H1 (cell line): ENCODE results near the gene ZSWIM4. TPM values are rescaled to one million over a fixed set of nuclear protein-coding genes. Genes with fewer than 3 reads are reported as not detected.
"Not testable (repeated sequence)": the region's sequence is repeated elsewhere in the genome, so short reads cannot be mapped to it uniquely, and the experiment has no call there.

Experiments
- CTCF ChIA-PET: fragments of 300-600 bp; sonication (Branson Sonifier 250); formaldehyde crosslinking; loops from one replicate; lab custom pipeline; 2021; ENCODE audit not compliant: partially characterized antibody; lab: Charles Lee
- POLR2A ChIA-PET: fragments of 300-600 bp; sonication (Branson Sonifier 250); formaldehyde crosslinking; loops from one replicate; lab custom pipeline; 2021; ENCODE audit warnings: inconsistent platforms; ENCODE audit not compliant: partially characterized antibody; lab: Charles Lee
- DNase-seq, 2 experiments: peaks; one replicate each; pipeline versions ENCODE4 v3.0.0 to v3.0.0-alpha.2; 2010 to 2022; ENCODE audit warnings: low spot score in 2 of 2, low read depth in 1 of 2, mixed read lengths in 1 of 2
- FAIRE-seq: peaks from 2 replicates; lab custom pipeline; 2011; peaks lifted over from hg19 to GRCh38; lab: Jason Lieb, UNC
- H2AFZ ChIP-seq: 2 replicates; pipeline ENCODE4 v1.8.1; 2012; ENCODE audit warnings: low read length, inconsistent platforms
- H2AK5ac ChIP-seq: 2 replicates; pipeline ENCODE4 v1.6.1; 2013; ENCODE audit warnings: low read depth, low read length
- H2BK120ac ChIP-seq: replicated peaks from 2 replicates; pipeline ENCODE3; 2013; ENCODE audit warnings: low read depth, low read length, inconsistent platforms
- H2BK12ac ChIP-seq: 2 replicates; pipeline ENCODE4 v1.6.1; 2013; ENCODE audit warnings: low read depth, low read length
- H2BK15ac ChIP-seq: 2 replicates; pipeline ENCODE4 v1.6.1; 2013; ENCODE audit warnings: low read length
- H2BK20ac ChIP-seq: 2 replicates; pipeline ENCODE4 v1.6.1; 2013; ENCODE audit warnings: low read length
- H2BK5ac ChIP-seq: 2 replicates; pipeline ENCODE4 v1.6.1; 2013; ENCODE audit warnings: low read depth, low read length
- H3K14ac ChIP-seq: 2 replicates; pipeline ENCODE4 v1.6.1; 2013; ENCODE audit warnings: inconsistent platforms; ENCODE audit not compliant: insufficient read length
- H3K18ac ChIP-seq: 2 replicates; pipeline ENCODE4 v1.6.1; 2013; ENCODE audit warnings: low read length; ENCODE audit errors: extremely low read depth
- H3K23ac ChIP-seq: 2 replicates; pipeline ENCODE4 v1.6.1; 2013; ENCODE audit warnings: inconsistent platforms; ENCODE audit not compliant: insufficient read length
- H3K23me2 ChIP-seq: 2 replicates; pipeline ENCODE4 v1.6.1; 2013; ENCODE audit warnings: low read depth, low read length
- H3K27ac ChIP-seq: 2 replicates; pipeline ENCODE4 v1.6.1; 2011; ENCODE audit warnings: low read depth, low read length, inconsistent platforms
- H3K27me3 ChIP-seq, 4 experiments: replicated peaks in 1 of 4; 1 replicate in 1 of 4; 2 replicates in 3 of 4; pipeline versions ENCODE4 v1.6.1 to v1.8.1; 2011 to 2013; ENCODE audit warnings: low read length in 3 of 4, mild to moderate bottlenecking in 3 of 4, inconsistent platforms in 2 of 4, mixed read lengths in 2 of 4, moderate library complexity in 1 of 4; ENCODE audit not compliant: control insufficient read depth in 3 of 4, insufficient read depth in 3 of 4; ENCODE audit errors: extremely low read depth in 1 of 4
- H3K36me3 ChIP-seq, 4 experiments: 2 replicates each; pipeline versions ENCODE4 v1.6.1 to v1.8.1; 2011 to 2013; ENCODE audit warnings: mild to moderate bottlenecking in 4 of 4, low read length in 3 of 4, moderate library complexity in 2 of 4, control low read depth in 1 of 4, inconsistent platforms in 1 of 4; ENCODE audit not compliant: insufficient read depth in 4 of 4, control insufficient read depth in 2 of 4
- H3K4ac ChIP-seq: replicated peaks from 2 replicates; pipeline ENCODE3; 2013; ENCODE audit warnings: low read length, low read depth, mixed read lengths, inconsistent platforms; ENCODE audit not compliant: insufficient read length
- H3K4me1 ChIP-seq, 4 experiments: replicated peaks in 1 of 4; 1 replicate in 1 of 4; 2 replicates in 3 of 4; pipeline versions ENCODE4 v1.6.1 to v1.8.1; 2011 to 2013; ENCODE audit warnings: low read length in 3 of 4, inconsistent platforms in 2 of 4, mixed read lengths in 1 of 4; ENCODE audit not compliant: insufficient read depth in 4 of 4, control insufficient read depth in 3 of 4
- H3K4me2 ChIP-seq, 2 experiments: 2 replicates each; pipeline versions ENCODE4 v1.6.1 to v1.8.1; 2011 to 2013; ENCODE audit warnings: low read depth in 2 of 2, low read length in 2 of 2, control low read depth in 1 of 2, inconsistent platforms in 1 of 2, mild to moderate bottlenecking in 1 of 2; ENCODE audit not compliant: insufficient read depth in 1 of 2
- H3K4me3 ChIP-seq, 4 experiments: fragments of 200-600, 300-600 bp in 1 of 4; sonication (generic), shearing (Covaris generic), sonication (Bioruptor Twin) in 1 of 4; 2 replicates each; pipeline versions ENCODE4 v1.5.1 to v1.8.1; 2011 to 2016; ENCODE audit warnings: low read length in 4 of 4, low read depth in 3 of 4, control low read depth in 2 of 4, inconsistent platforms in 2 of 4, mild to moderate bottlenecking in 2 of 4, mixed read lengths in 1 of 4, moderate library complexity in 1 of 4; ENCODE audit not compliant: insufficient read depth in 2 of 4; ENCODE audit errors: extremely low read depth in 1 of 4
- H3K56ac ChIP-seq: replicated peaks from 2 replicates; pipeline ENCODE3; 2013; ENCODE audit warnings: low read depth, mild to moderate bottlenecking, mixed read lengths, low read length, inconsistent platforms; ENCODE audit not compliant: insufficient read length
- H3K79me1 ChIP-seq: 2 replicates; pipeline ENCODE4 v1.6.1; 2013; ENCODE audit warnings: low read depth, low read length, control low read depth
- H3K79me2 ChIP-seq, 2 experiments: 2 replicates each; pipeline versions ENCODE4 v1.6.1 to v1.8.1; 2012 to 2013; ENCODE audit warnings: low read length in 2 of 2, mild to moderate bottlenecking in 2 of 2, inconsistent platforms in 1 of 2; ENCODE audit not compliant: insufficient read depth in 2 of 2, control insufficient read depth in 1 of 2
- H3K9ac ChIP-seq, 4 experiments: replicated peaks in 1 of 4; 1 replicate in 1 of 4; 2 replicates in 3 of 4; pipeline versions ENCODE4 v1.6.1 to v1.8.1; 2011 to 2013; ENCODE audit warnings: low read depth in 3 of 4, low read length in 3 of 4, control low read depth in 2 of 4, mild to moderate bottlenecking in 2 of 4, moderate library complexity in 2 of 4, inconsistent platforms in 1 of 4; ENCODE audit errors: extremely low read depth in 1 of 4
- H3K9me3 ChIP-seq, 2 experiments: 2 replicates each; pipeline versions ENCODE4 v1.6.1 to v1.8.1; 2012 to 2013; ENCODE audit warnings: mild to moderate bottlenecking in 2 of 2, moderate library complexity in 2 of 2, control low read depth in 1 of 2, inconsistent platforms in 1 of 2, low read depth in 1 of 2, low read length in 1 of 2, mixed read lengths in 1 of 2; ENCODE audit not compliant: insufficient read depth in 2 of 2
- H4K20me1 ChIP-seq, 2 experiments: replicated peaks in 1 of 2; 2 replicates each; pipeline versions ENCODE3 to v1.8.1; 2011 to 2013; ENCODE audit warnings: inconsistent platforms in 2 of 2, low read length in 2 of 2, mild to moderate bottlenecking in 1 of 2; ENCODE audit not compliant: insufficient read depth in 2 of 2, control insufficient read depth in 1 of 2
- H4K5ac ChIP-seq: 2 replicates; pipeline ENCODE4 v1.6.1; 2013; ENCODE audit warnings: low read length, low read depth, mixed read lengths, inconsistent platforms; ENCODE audit not compliant: insufficient read length
- H4K8ac ChIP-seq: 2 replicates; pipeline ENCODE4 v1.8.0; 2013; ENCODE audit warnings: mild to moderate bottlenecking, moderate library complexity, low read length, inconsistent platforms; ENCODE audit not compliant: insufficient read depth; ENCODE audit errors: extremely low read depth
- H4K91ac ChIP-seq: replicated peaks from 2 replicates; pipeline ENCODE3; 2013; ENCODE audit warnings: low read length, mixed read lengths, inconsistent platforms; ENCODE audit not compliant: insufficient read length
- CTBP2 ChIP-seq: IDR thresholded peaks from 2 replicates; pipeline ENCODE4 v1.7.0; 2011; ENCODE audit warnings: borderline replicate concordance, mild to moderate bottlenecking, moderate library complexity, mixed read lengths, low read length; ENCODE audit not compliant: insufficient read depth, insufficient read length
- EP300 ChIP-seq, 2 experiments: IDR thresholded peaks; 1 replicate in 1 of 2; 2 replicates in 1 of 2; pipeline ENCODE4 v1.6.1; 2011 to 2012; ENCODE audit warnings: low read depth in 2 of 2, low read length in 2 of 2, mild to moderate bottlenecking in 2 of 2, borderline replicate concordance in 1 of 2, inconsistent platforms in 1 of 2, moderate library complexity in 1 of 2
- GABPA ChIP-seq: IDR thresholded peaks from 2 replicates; pipeline ENCODE4 v1.6.1; 2011; ENCODE audit warnings: mild to moderate bottlenecking, low read length, moderate library complexity, borderline replicate concordance; ENCODE audit not compliant: insufficient read depth
- RXRA ChIP-seq: IDR thresholded peaks from 2 replicates; pipeline ENCODE4 v1.6.1; 2011; ENCODE audit warnings: low read depth, mild to moderate bottlenecking, low read length, moderate library complexity; ENCODE audit not compliant: insufficient read depth
- TAF7 ChIP-seq: optimal IDR thresholded peaks from 2 replicates; pipeline ENCODE3; 2011; ENCODE audit warnings: low read depth, mild to moderate bottlenecking, inconsistent platforms, low read length, moderate library complexity, borderline replicate concordance
- YY1 ChIP-seq: IDR thresholded peaks from 2 replicates; pipeline ENCODE4 v1.6.1; 2011; ENCODE audit warnings: low read depth, mild to moderate bottlenecking, low read length
- WGBS, 2 experiments: shearing (Covaris generic) in 1 of 2; methylation state at CpG; one replicate each; pipeline versions ENCODE4 v1.1.6 to v1.1.7; 2013 to 2015; ENCODE audit warnings: low lambda C conversion rate in 2 of 2, mixed read lengths in 2 of 2, inconsistent platforms in 1 of 2, low coverage in 1 of 2, missing lambda C conversion rate in 1 of 2; ENCODE audit not compliant: insufficient replicate concordance in 2 of 2, insufficient coverage in 1 of 2, insufficient read length in 1 of 2; ENCODE audit errors: extremely low coverage in 1 of 2, missing lambda C conversion rate in 1 of 2; 5-methylcytosine and 5-hydroxymethylcytosine counted together
- polyA plus RNA-seq, 7 experiments: library from polyadenylated mRNA; depleted of rRNA in 3 of 7; stranded (reverse) in 5 of 7; unstranded in 2 of 7; fragments of >200 nt in 5 of 7; fragments of 200-250 nt in 2 of 7; gene quantifications; 1 replicate in 5 of 7; 2 replicates in 1 of 7; 4 replicates in 1 of 7; pipeline versions ENCODE4 v1.2.1 to v1.2.3, GENCODE V29; 2011 to 2013; ENCODE audit warnings: missing spikeins in 2 of 7, mixed read lengths in 2 of 7
- total RNA-seq: library from RNA; stranded (reverse); fragmentation: NEBNext Ultra II Directional; extraction: Animal tissue kit (Norgen Biotek cat#: 25700); gene quantifications from 2 replicates; pipeline ENCODE4 v1.2.1, GENCODE V29; 2021
- TF ChIP-seq, protein P1 (sequence below): IDR thresholded peaks from 2 replicates; pipeline ENCODE4 v1.6.1; 2011; ENCODE audit warnings: low read length, improper control_type of control experiment

Gene ZSWIM4
- total and polyA plus RNA-seq, 2 of the 8 experiments (the other 6 are each of a cell fraction or from before 2014, with no cell fraction given), result 12.2 to 31.1 TPM

DNA sequence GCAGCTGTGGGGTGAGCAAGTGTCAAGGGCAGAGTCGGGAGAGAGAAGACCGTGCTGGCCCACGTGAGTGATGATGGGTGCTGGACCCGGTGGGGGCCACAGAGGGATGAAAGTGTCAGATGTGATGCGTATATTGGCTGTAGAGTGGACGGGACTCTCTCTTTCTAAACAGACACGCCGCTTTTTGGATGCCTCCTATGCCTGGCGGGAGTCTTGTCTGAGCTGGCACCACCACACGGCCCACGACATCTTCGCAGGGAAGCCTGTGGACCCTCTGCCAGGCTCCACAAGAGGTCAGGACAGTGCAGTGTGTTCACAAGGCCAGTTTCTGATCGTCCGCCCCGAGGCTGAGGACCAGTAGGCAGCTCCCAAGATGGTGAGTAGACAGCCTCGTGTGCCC is 43.8 kb upstream of the ZSWIM4 start (continued):
- TF ChIP-seq EP300 (IDR thresholded peaks at IDR 0.05; ENCODE audit: borderline replicate concordance in 1 of 2, low read depth in 2 of 2, low read length in 2 of 2) (no peak), CTBP2 (no peak), TAF7 (no peak), GABPA (no peak), YY1 (no peak), RXRA (no peak)
- TF ChIP-seq, protein P1, sequence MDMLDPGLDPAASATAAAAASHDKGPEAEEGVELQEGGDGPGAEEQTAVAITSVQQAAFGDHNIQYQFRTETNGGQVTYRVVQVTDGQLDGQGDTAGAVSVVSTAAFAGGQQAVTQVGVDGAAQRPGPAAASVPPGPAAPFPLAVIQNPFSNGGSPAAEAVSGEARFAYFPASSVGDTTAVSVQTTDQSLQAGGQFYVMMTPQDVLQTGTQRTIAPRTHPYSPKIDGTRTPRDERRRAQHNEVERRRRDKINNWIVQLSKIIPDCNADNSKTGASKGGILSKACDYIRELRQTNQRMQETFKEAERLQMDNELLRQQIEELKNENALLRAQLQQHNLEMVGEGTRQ, result no peak
- TF ChIP-seq, all 59 proteins: peak for 0

DNA sequence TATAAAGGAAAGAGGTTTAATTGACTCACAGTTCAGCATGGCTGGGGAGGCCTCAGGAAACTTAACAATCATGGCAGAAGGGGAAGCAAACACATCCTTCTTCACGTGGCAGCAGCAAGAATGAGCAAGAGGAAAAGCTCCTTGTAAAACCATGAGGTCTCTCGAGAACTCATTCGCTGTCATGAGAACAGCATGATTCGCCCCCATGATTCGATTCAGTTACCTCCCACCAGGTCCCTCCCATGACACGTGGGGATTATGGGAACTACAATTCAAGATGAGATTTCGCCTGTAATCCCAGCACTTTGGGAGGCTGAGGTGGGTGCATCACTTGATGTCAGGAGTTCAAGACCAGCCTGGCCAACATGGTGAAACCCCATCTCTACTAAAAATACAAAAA is 41.6 kb upstream of the ZSWIM4 start:
- H3K4ac ChIP-seq, H3K79me1 ChIP-seq, FAIRE-seq, H2BK5ac ChIP-seq, H3K23me2 ChIP-seq, H3K56ac ChIP-seq, H2AK5ac ChIP-seq, DNase-seq, H3K27ac ChIP-seq, H3K18ac ChIP-seq, H2BK15ac ChIP-seq, H3K23ac ChIP-seq, H3K79me2 ChIP-seq, H4K91ac ChIP-seq, H3K14ac ChIP-seq, H2BK120ac ChIP-seq, H3K4me1 ChIP-seq, H4K20me1 ChIP-seq, H3K4me2 ChIP-seq, CTCF ChIA-PET, H2BK20ac ChIP-seq, H3K9ac ChIP-seq, H3K9me3 ChIP-seq, H3K27me3 ChIP-seq, H4K5ac ChIP-seq, H3K4me3 ChIP-seq, H2AFZ ChIP-seq, H2BK12ac ChIP-seq, H4K8ac ChIP-seq: not testable (repeated sequence)
- POLR2A ChIA-PET, result interaction anchor here (0.6 kb wide), 1 partner anchor 93 kb away, joined by 3 read pairs; no protein-coding TSS in a partner anchor
- 83% methylated on average over 7 of the region's 7 CpGs; no CpG with 5 or more reads in 1 of the 2 experiments for WGBS, 2 experiments
- H3K36me3 ChIP-seq, result peaks cover 6 to 37% (median 11%) of the 10 kb centered on the region in 4 experiments; a peak in 6 of 8 replicates
